NOMO-1 (cell line): ENCODE measurements around the gene DGAT2.
"Not testable (repeated sequence)": the region's sequence is repeated elsewhere in the genome, so short reads cannot be mapped to it uniquely, and the experiment has no call there.

Source experiments
- DNase-seq, 2 experiments: peaks; one replicate each; lab custom pipeline; 2025; ENCODE audit not compliant: unreplicated experiment in 2 of 2; lab: John Stamatoyannopoulos, UW

DGAT2 gene

GRCh38 chr11:75748729-75749273 is 19.8 kb upstream of the DGAT2 start:
- not testable (repeated sequence) for DNase-seq

GRCh38 chr11:75754933-75755332 is 13.6 kb upstream of the DGAT2 start:
- DNase-seq, result not testable (repeated sequence)

GRCh38 chr11:75757651-75758050 is 10.9 kb upstream of the DGAT2 start:
- no peak for DNase-seq

GRCh38 chr11:75759832-75760231 is 8.7 kb upstream of the DGAT2 start:
- no peak for DNase-seq

- DNase-seq, result no peak
Measured at GRCh38 chr11:75760243-75760642, 8.3 kb upstream of the DGAT2 start.

GRCh38 chr11:75760710-75761493 is 7.7 kb upstream of the DGAT2 start:
- DNase-seq, result no peak

GRCh38 chr11:75762158-75762557 is 6.4 kb upstream of the DGAT2 start:
- no peak for DNase-seq

- DNase-seq, result peak; percentile 67 to 68
Measured at GRCh38 chr11:75762885-75763284, 5.7 kb upstream of the DGAT2 start.

- no peak for DNase-seq
Measured at GRCh38 chr11:75763846-75764245, 4.7 kb upstream of the DGAT2 start.

- no peak for DNase-seq
Measured at GRCh38 chr11:75765116-75765515, 3.5 kb upstream of the DGAT2 start.

- no peak for DNase-seq
Measured at GRCh38 chr11:75766443-75767227, 1.9 kb upstream of the DGAT2 start.

- DNase-seq, result no peak
Measured at GRCh38 chr11:75767228-75767572, 1.4 kb upstream of the DGAT2 start.

GRCh38 chr11:75767793-75768111 is 826 bp upstream of the DGAT2 start:
- no peak for DNase-seq

GRCh38 chr11:75768909-75769771 is 562 bp downstream of the DGAT2 start:
- DNase-seq, result no peak

- peak in 1 of 2 experiments; percentile 6 for DNase-seq
Measured at GRCh38 chr11:75770102-75770501, 1.5 kb downstream of the DGAT2 start.

GRCh38 chr11:75771646-75772410 is 3.2 kb downstream of the DGAT2 start:
- peak; percentile 86 to 90 for DNase-seq

GRCh38 chr11:75773595-75774353 is 5.2 kb downstream of the DGAT2 start:
- DNase-seq, result peak; percentile 68 to 81

- DNase-seq, result no peak
Measured at GRCh38 chr11:75775056-75775455, 6.5 kb downstream of the DGAT2 start.

GRCh38 chr11:75776546-75776945 is 8.0 kb downstream of the DGAT2 start:
- DNase-seq, result no peak
